Neuronal stem cell (in vitro differentiated cells): ENCODE measurements around the gene ITSN2.

Experiments
- DNase-seq: peaks from one replicate; pipeline ENCODE4 v3.0.0-alpha.2; 2013; ENCODE audit warnings: low spot score
- H2AFZ ChIP-seq: one replicate; pipeline ENCODE4 v1.6.1; 2013; ENCODE audit warnings: mild to moderate bottlenecking, low read length, inconsistent platforms
- H2AK5ac ChIP-seq: 2 replicates; pipeline ENCODE4 v1.6.1; 2013; ENCODE audit warnings: low read depth, mild to moderate bottlenecking, inconsistent platforms, low read length, moderate library complexity, mixed read lengths
- H2BK120ac ChIP-seq: 2 replicates; pipeline ENCODE4 v1.6.1; 2013; ENCODE audit warnings: low read depth, mild to moderate bottlenecking, inconsistent platforms, low read length, moderate library complexity, mixed read lengths
- H2BK12ac ChIP-seq: one replicate; pipeline ENCODE4 v1.6.1; 2013; ENCODE audit warnings: low read length, inconsistent platforms
- H2BK15ac ChIP-seq: 2 replicates; pipeline ENCODE4 v1.6.1; 2013; ENCODE audit warnings: mild to moderate bottlenecking, low read length, inconsistent platforms, mixed read lengths
- H2BK5ac ChIP-seq: one replicate; pipeline ENCODE4 v1.6.1; 2013; ENCODE audit warnings: inconsistent platforms, mild to moderate bottlenecking, low read length, moderate library complexity
- H3K14ac ChIP-seq: one replicate; pipeline ENCODE4 v1.6.1; 2013; ENCODE audit warnings: low read length, inconsistent platforms
- H3K18ac ChIP-seq: 2 replicates; pipeline ENCODE4 v1.6.1; 2013; ENCODE audit warnings: low read length, inconsistent platforms
- H3K23ac ChIP-seq: 2 replicates; pipeline ENCODE4 v1.6.1; 2013; ENCODE audit warnings: low read depth, mild to moderate bottlenecking, mixed read lengths, low read length, inconsistent platforms; ENCODE audit not compliant: poor library complexity
- H3K27ac ChIP-seq: replicated peaks from 3 replicates; pipeline ENCODE4 v1.5.1; 2013; ENCODE audit warnings: low read length, inconsistent platforms
- H3K27me3 ChIP-seq, 3 experiments: 2 replicates each; pipeline ENCODE4 v1.6.1; 2013; ENCODE audit warnings: low read length in 3 of 3, mild to moderate bottlenecking in 2 of 3, inconsistent platforms in 1 of 3, low read depth in 1 of 3, mixed read lengths in 1 of 3, moderate library complexity in 1 of 3; ENCODE audit not compliant: control insufficient read depth in 3 of 3, insufficient read depth in 3 of 3
- H3K36me3 ChIP-seq, 2 donors: replicated peaks in 1 of 2; 2 replicates each; pipeline ENCODE4 v1.6.1; 2013; ENCODE audit warnings: low read length in 2 of 2; ENCODE audit not compliant: control insufficient read depth in 2 of 2, insufficient read depth in 2 of 2
- H3K4ac ChIP-seq: 2 replicates; pipeline ENCODE4 v1.6.1; 2013; ENCODE audit warnings: inconsistent platforms, mild to moderate bottlenecking, low read length, moderate library complexity
- H3K4me1 ChIP-seq, 2 donors: 1 replicate in 1 of 2; 2 replicates in 1 of 2; pipeline ENCODE4 v1.6.1; 2013; ENCODE audit warnings: low read length in 2 of 2, low read depth in 1 of 2; ENCODE audit not compliant: control insufficient read depth in 2 of 2, insufficient read depth in 1 of 2
- H3K4me2 ChIP-seq: one replicate; pipeline ENCODE4 v1.6.1; 2013; ENCODE audit warnings: mild to moderate bottlenecking, low read length, inconsistent platforms; ENCODE audit not compliant: insufficient read depth, poor library complexity, severe bottlenecking
- H3K4me3 ChIP-seq, 2 donors: 2 replicates each; pipeline ENCODE4 v1.5.1; 2013; ENCODE audit warnings: low read length in 2 of 2, mild to moderate bottlenecking in 2 of 2, inconsistent platforms in 1 of 2, moderate library complexity in 1 of 2
- H3K79me1 ChIP-seq: one replicate; pipeline ENCODE4 v1.6.1; 2013; ENCODE audit warnings: low read depth, mild to moderate bottlenecking, inconsistent platforms, low read length, moderate library complexity
- H3K9ac ChIP-seq: one replicate; pipeline ENCODE4 v1.6.1; 2013; ENCODE audit warnings: mild to moderate bottlenecking, low read depth, low read length, inconsistent platforms; ENCODE audit not compliant: poor library complexity
- H3K9me3 ChIP-seq, 2 donors: replicated peaks in 1 of 2; 2 replicates each; pipeline versions ENCODE3 to v1.6.1; 2013; ENCODE audit warnings: low read length in 2 of 2, mild to moderate bottlenecking in 2 of 2, inconsistent platforms in 1 of 2, low read depth in 1 of 2, mixed read lengths in 1 of 2, moderate library complexity in 1 of 2; ENCODE audit not compliant: control insufficient read depth in 2 of 2, insufficient read depth in 1 of 2
- H4K8ac ChIP-seq: one replicate; pipeline ENCODE4 v1.6.1; 2013; ENCODE audit warnings: low read depth, mild to moderate bottlenecking, inconsistent platforms, low read length, moderate library complexity
- H4K91ac ChIP-seq: one replicate; pipeline ENCODE4 v1.6.1; 2013; ENCODE audit warnings: low read length, low read depth, mild to moderate bottlenecking, inconsistent platforms; ENCODE audit not compliant: poor library complexity
- WGBS, 2 donors: extraction: QIAGEN DNeasy Blood & Tissue Kit; methylation state at CpG; one replicate each; pipeline ENCODE4 v1.1.7; 2013; ENCODE audit warnings: missing lambda C conversion rate in 2 of 2, mixed read lengths in 1 of 2; ENCODE audit not compliant: insufficient read length in 2 of 2, insufficient replicate concordance in 1 of 2; ENCODE audit errors: extremely low coverage in 2 of 2; 5-methylcytosine and 5-hydroxymethylcytosine counted together

ITSN2 gene

DNA sequence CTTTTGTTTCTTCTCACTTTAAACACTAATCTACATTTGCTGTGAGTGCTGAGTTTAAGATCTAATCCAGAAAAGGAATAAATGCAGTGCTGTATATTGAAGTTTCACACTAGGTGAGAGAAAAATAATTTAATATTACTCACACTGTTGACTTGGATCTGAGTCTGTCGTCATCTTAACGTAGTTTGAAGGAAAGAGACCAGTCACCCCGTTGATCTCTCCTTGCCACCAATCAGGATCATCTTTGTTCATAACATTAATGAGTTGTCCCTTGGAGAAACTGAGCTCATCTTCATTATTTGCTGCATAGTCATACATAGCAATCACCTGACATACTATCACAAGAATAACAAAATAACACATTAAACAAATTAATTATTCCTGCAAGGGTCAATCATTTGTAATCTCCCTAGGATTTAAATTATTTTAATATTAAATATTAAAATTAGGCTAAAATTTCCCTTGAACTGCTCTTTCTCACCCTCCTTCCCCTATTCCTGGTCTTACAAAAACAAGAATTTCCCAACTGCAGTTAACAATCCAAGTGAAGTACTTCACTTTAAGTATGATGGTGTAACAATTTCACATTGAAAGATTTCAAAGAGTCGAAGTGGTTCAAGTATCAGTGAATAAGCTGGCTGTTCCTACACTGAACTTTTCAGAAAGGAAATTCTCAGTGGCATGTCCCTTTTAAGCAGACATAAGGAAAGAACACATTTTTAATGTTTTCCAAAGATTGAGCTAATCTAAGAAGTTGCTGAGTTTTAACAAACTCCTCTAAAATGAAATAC lies 114.2 kb downstream of the ITSN2 start:
- Histone ChIP-seq H3K36me3 (peaks cover 0 to 14% of the 10 kb centered on the region in 2 donors), H3K27ac (no peak overlapping the region), H3K18ac (no peak overlapping the region), H3K23ac (no peak overlapping the region), H3K14ac (no peak overlapping the region), H2BK120ac (no peak overlapping the region), H3K9me3 (no peaks in the 10 kb centered on the region), H3K4ac (no peak overlapping the region), H2BK5ac (no peak overlapping the region), H4K8ac (no peak overlapping the region), H3K9ac (no peak overlapping the region), H3K79me1 (no peaks in the 10 kb centered on the region), H4K91ac (no peak overlapping the region), H2AK5ac (no peak overlapping the region), H2BK12ac (no peak overlapping the region), H2BK15ac (no peak overlapping the region), H3K27me3 (no peaks in the 10 kb centered on the region), H3K4me3 (no peak overlapping the region), H3K4me1 (no peaks in the 10 kb centered on the region), H2AFZ (no peak overlapping the region), H3K4me2 (no peak overlapping the region)
- no CpG with 5 or more reads among the region's 4 CpGs for WGBS, 2 donors
- DNase-seq, result no peak

DNA sequence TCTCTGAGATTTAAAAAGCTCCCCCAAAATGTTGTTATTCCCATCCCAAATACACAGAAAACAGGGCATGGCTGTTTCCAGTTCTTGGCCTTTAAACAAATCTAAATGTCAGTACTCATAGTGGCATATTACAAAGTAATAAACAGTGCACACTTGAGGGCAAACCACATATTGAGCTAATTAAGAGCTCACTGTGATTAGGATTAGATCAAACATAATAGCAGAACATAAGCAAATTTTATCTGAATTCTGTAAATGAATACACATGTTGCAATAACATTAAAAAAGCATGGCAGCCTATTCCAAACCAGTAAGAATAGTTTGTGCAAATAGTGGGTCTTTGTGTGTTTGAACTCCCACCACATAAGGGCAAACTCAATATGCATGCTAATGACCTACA lies 118.8 kb downstream of the ITSN2 start:
- Histone ChIP-seq H3K9ac (no peak overlapping the region), H3K9me3 (no peaks in the 10 kb centered on the region), H3K4me3 (no peak overlapping the region), H3K14ac (no peak overlapping the region), H2BK12ac (no peak overlapping the region), H4K91ac (no peak overlapping the region), H2BK15ac (no peak overlapping the region), H3K36me3 (peaks cover 0 to 12% of the 10 kb centered on the region in 2 donors), H3K18ac (no peak overlapping the region), H2AK5ac (no peak overlapping the region), H3K4me1 (no peaks in the 10 kb centered on the region), H4K8ac (no peak overlapping the region), H3K4ac (no peak overlapping the region), H3K27ac (no peak overlapping the region), H3K4me2 (no peak overlapping the region), H3K23ac (no peak overlapping the region), H3K79me1 (no peaks in the 10 kb centered on the region), H3K27me3 (no peaks in the 10 kb centered on the region), H2BK120ac (no peak overlapping the region), H2AFZ (no peak overlapping the region), H2BK5ac (no peak overlapping the region)
- DNase-seq, result no peak

DNA sequence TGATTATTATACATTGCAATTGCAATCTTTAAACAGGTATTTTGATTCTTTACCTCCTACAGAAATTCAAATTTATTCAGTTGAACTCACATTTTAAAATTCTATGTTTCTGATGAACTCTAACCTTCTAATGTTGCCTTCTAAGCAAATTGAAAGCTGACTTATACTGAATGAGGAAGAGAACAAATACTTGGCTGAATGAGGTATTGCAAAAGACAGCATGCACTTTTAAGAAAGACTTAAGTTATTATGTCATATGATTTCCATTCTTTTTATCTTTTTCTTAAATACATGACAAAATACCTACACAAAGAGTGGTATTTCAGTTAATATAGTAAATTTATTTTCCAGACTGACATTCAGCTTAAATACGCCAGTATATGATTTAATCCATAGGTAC lies 120.8 kb downstream of the ITSN2 start:
- no peak overlapping the region for H2BK5ac ChIP-seq
- no CpG with 5 or more reads among the region's 1 CpG for WGBS, 2 donors
- H3K9me3 ChIP-seq, result no peaks in the 10 kb centered on the region
- H3K4ac ChIP-seq, result no peak overlapping the region
- no peak overlapping the region for H3K23ac ChIP-seq
- H2BK12ac ChIP-seq, result no peak overlapping the region
- H2AK5ac ChIP-seq, result no peak overlapping the region
- H4K8ac ChIP-seq, result no peak overlapping the region
- no peak overlapping the region for H3K4me2 ChIP-seq
- no peak overlapping the region for H2BK120ac ChIP-seq
- H3K14ac ChIP-seq, result no peak overlapping the region
- H3K79me1 ChIP-seq, result no peaks in the 10 kb centered on the region
- no peak overlapping the region for H2BK15ac ChIP-seq
- H3K4me1 ChIP-seq, result no peaks in the 10 kb centered on the region
- no peak overlapping the region for H3K4me3 ChIP-seq
- H3K36me3 ChIP-seq, result no peaks in the 10 kb centered on the region
- no peaks in the 10 kb centered on the region for H3K27me3 ChIP-seq
- no peak overlapping the region for H3K9ac ChIP-seq
- no peak for DNase-seq
- no peak overlapping the region for H2AFZ ChIP-seq
- H3K27ac ChIP-seq, result no peak overlapping the region
- H4K91ac ChIP-seq, result no peak overlapping the region
- no peak overlapping the region for H3K18ac ChIP-seq

DNA sequence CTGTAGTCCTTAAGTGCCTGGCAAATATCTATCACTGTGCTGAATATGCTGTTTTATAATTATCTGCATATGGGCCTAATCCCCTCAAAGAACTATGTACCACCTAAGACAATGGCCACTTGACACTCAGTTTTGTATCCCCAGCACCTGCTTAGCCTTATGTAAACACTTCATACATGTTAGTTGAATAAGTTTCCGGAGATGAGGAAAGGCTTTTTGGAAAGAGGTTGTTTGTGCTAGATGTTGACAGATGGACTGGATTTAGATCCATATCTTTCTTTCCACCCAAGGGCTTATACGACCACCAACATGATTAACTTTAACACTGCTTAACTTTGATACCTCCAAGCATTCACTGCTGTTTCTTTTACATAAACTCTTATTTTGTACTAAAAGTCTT lies 122.2 kb downstream of the ITSN2 start:
- WGBS, 2 donors, result no CpG with 5 or more reads among the region's 2 CpGs
- no peak overlapping the region for H4K8ac ChIP-seq

More for the DNA sequence above, 122.2 kb downstream of the ITSN2 start:
- no peak overlapping the region for H3K23ac ChIP-seq
- no peaks in the 10 kb centered on the region for H3K9me3 ChIP-seq
- no peaks in the 10 kb centered on the region for H3K27me3 ChIP-seq
- H3K79me1 ChIP-seq, result no peaks in the 10 kb centered on the region
- no peak overlapping the region for H4K91ac ChIP-seq
- H3K36me3 ChIP-seq, result no peaks in the 10 kb centered on the region
- no peak overlapping the region for H3K27ac ChIP-seq
- H3K18ac ChIP-seq, result no peak overlapping the region
- no peak overlapping the region for H3K4me2 ChIP-seq
- DNase-seq, result no peak
- H2AFZ ChIP-seq, result no peak overlapping the region
- H3K4ac ChIP-seq, result no peak overlapping the region
- no peaks in the 10 kb centered on the region for H3K4me1 ChIP-seq
- H3K4me3 ChIP-seq, result no peak overlapping the region
- no peak overlapping the region for H2AK5ac ChIP-seq
- no peak overlapping the region for H2BK15ac ChIP-seq
- H2BK5ac ChIP-seq, result no peak overlapping the region
- H2BK120ac ChIP-seq, result no peak overlapping the region
- H2BK12ac ChIP-seq, result no peak overlapping the region
- no peak overlapping the region for H3K9ac ChIP-seq
- no peak overlapping the region for H3K14ac ChIP-seq
